Body of pancreas (tissue), 4 donors: ENCODE results near the gene TAF15. TPM values are rescaled to one million over a fixed set of nuclear protein-coding genes. Genes with fewer than 3 reads are reported as not detected.
A peak's percentile ranks its signal among the peaks of the same experiment; 100 is the strongest.

Experiments used
- ATAC-seq: fragments of 150-250 bp; one replicate; pipeline ENCODE4 v1.9.1; 2016
- DNase-seq, 4 donors: peaks; one replicate each; pipeline ENCODE4 v3.0.0-alpha.2; 2019
- H3K27ac ChIP-seq, 4 donors: fragments of 200-600 bp; sonication (generic); 1 replicate in 3 of 4; 2 replicates in 1 of 4; pipeline versions ENCODE4 v1.5.1 to v1.6.1; 2016 to 2019; ENCODE audit warnings: mild to moderate bottlenecking in 1 of 4, mixed read lengths in 1 of 4, moderate library complexity in 1 of 4
- H3K27me3 ChIP-seq, 2 donors: fragments of 200-600 bp; sonication (generic); one replicate each; pipeline ENCODE4 v1.6.0; 2016; ENCODE audit warnings: mild to moderate bottlenecking in 1 of 2
- H3K36me3 ChIP-seq, 2 donors: fragments of 200-600 bp; sonication (generic); replicated peaks in 1 of 2; 2 replicates each; pipeline ENCODE4 v1.5.1; 2016; ENCODE audit warnings: low read depth in 2 of 2; ENCODE audit not compliant: insufficient read depth in 1 of 2
- H3K4me1 ChIP-seq: fragments of 200-600 bp; sonication (generic); one replicate; pipeline ENCODE4 v1.6.0; 2016
- H3K4me3 ChIP-seq, 2 donors: fragments of 200-600 bp; sonication (generic); 1 replicate in 1 of 2; 2 replicates in 1 of 2; pipeline ENCODE4 v1.5.1; 2016 to 2019
- H3K9me3 ChIP-seq, 3 donors: fragments of 200-600 bp; sonication (generic); 1 replicate in 2 of 3; 2 replicates in 1 of 3; pipeline ENCODE4 v1.5.1; 2016
- CTCF ChIP-seq, 7 experiments: fragments of 450-650 bp in 4 of 7; fragments of 200-600 bp in 3 of 7; sonication (generic) in 3 of 7; IDR thresholded peaks; one replicate each; pipeline ENCODE4 v1.5.1; 2016 to 2019; ENCODE audit warnings: antibody characterized with exemption in 7 of 7
- POLR2A ChIP-seq, 3 donors: fragments of 450-650 bp; IDR thresholded peaks; one replicate each; pipeline ENCODE4 v1.6.1; 2016; ENCODE audit warnings: antibody characterized with exemption in 3 of 3, mild to moderate bottlenecking in 2 of 3
- WGBS, 2 donors: methylation state at CpG; one replicate each; pipeline ENCODE4 v1.1.5; 2017; 5-methylcytosine and 5-hydroxymethylcytosine counted together
- intact Hi-C: fragments of 100-400 bp; cut with DNase I; formaldehyde crosslinking; loops from one replicate; pipeline ENCODE4 v1.15.1; 2023
- total RNA-seq, 2 donors: library from RNA; depleted of rRNA; stranded (reverse); fragments of >200 nt; gene quantifications; one replicate each; pipeline ENCODE4 v1.1.0, GENCODE V29; 2016

TAF15 gene
- total RNA-seq, 2 donors from 2014 or later: 47.7 to 51.1 TPM

- Histone ChIP-seq H3K27me3 (no peaks in the 10 kb centered on the region), H3K36me3 (no peaks in the 10 kb centered on the region), H3K4me3 (no peak overlapping the region), H3K9me3 (no peaks in the 10 kb centered on the region), H3K4me1 (peaks cover 13% of the 10 kb centered on the region), H3K27ac (no peak overlapping the region)
- intact Hi-C loops: no loop called here
- WGBS, 2 donors: 89 to 96% methylated on average over 3 of the region's 3 CpGs
- no peak for ATAC-seq
- TF ChIP-seq POLR2A (IDR thresholded peaks at IDR 0.05) (no peak), CTCF (IDR thresholded peaks at IDR 0.05) (no peak)
- DNase-seq: no peak
Observed at GRCh38 chr17:35790841-35791240, 18.4 kb upstream of the TAF15 start.

- no peak for TF ChIP-seq POLR2A (IDR thresholded peaks at IDR 0.05)
- TF ChIP-seq CTCF (IDR thresholded peaks at IDR 0.05): no peak
- WGBS, 2 donors: 51 to 55% methylated on average over 9 of the region's 9 CpGs
- ATAC-seq (no peak), DNase-seq (no peak)
- intact Hi-C loops: no loop called here
- Histone ChIP-seq H3K27me3 (no peaks in the 10 kb centered on the region), H3K9me3 (no peaks in the 10 kb centered on the region), H3K4me3 (no peak overlapping the region), H3K27ac (no peak overlapping the region), H3K4me1 (peaks cover 13% of the 10 kb centered on the region), H3K36me3 (no peaks in the 10 kb centered on the region)
Observed at GRCh38 chr17:35791681-35792350, 17.5 kb upstream of the TAF15 start.

- WGBS, 2 donors: 72 to 75% methylated on average over 3 of the region's 3 CpGs
- DNase-seq: no peak
- peaks cover 13% of the 10 kb centered on the region for H3K4me1 ChIP-seq
- TF ChIP-seq CTCF (IDR thresholded peaks at IDR 0.05): no peak
- no peak for TF ChIP-seq POLR2A (IDR thresholded peaks at IDR 0.05)
- H3K9me3 ChIP-seq: no peaks in the 10 kb centered on the region
- no peaks in the 10 kb centered on the region for H3K27me3 ChIP-seq
- no peaks in the 10 kb centered on the region for H3K36me3 ChIP-seq
- intact Hi-C loops: no loop called here
- ATAC-seq: no peak
- no peak overlapping the region for H3K4me3 ChIP-seq
- no peak overlapping the region for H3K27ac ChIP-seq
Observed at GRCh38 chr17:35793257-35793656, 16.0 kb upstream of the TAF15 start.

- 0% methylated on average over 76 of the region's 89 CpGs; no CpG with 5 or more reads in 1 of the 2 donors for WGBS, 2 donors
- intact Hi-C loops: no loop called here
- no peaks in the 10 kb centered on the region for H3K27me3 ChIP-seq
- H3K36me3 ChIP-seq: no peaks in the 10 kb centered on the region
- TF ChIP-seq POLR2A (IDR thresholded peaks at IDR 0.05) (peak in 1 of 3 donors; percentile 11), CTCF (IDR thresholded peaks at IDR 0.05) (no peak)
- H3K4me3 ChIP-seq: peak within 1 kb of the TSS in 1 of 2 donors; percentile 14
- peaks cover 21% of the 10 kb centered on the region for H3K4me1 ChIP-seq
- ATAC-seq: peak; percentile 68
- no peaks in the 10 kb centered on the region for H3K9me3 ChIP-seq
- peak within 1 kb of the TSS in 1 of 4 donors; percentile 11 for H3K27ac ChIP-seq
- peak; percentile 25 to 48 (median 36) for DNase-seq
Observed at GRCh38 chr17:35795007-35795870, 14.0 kb upstream of the TAF15 start, which contains the start of gene MMP28. TSS of gene MMP28 (minus strand) at chr17:35795641. CDS start at chr17:35795377, 264 bp downstream.
